NK-92 (cell line): ENCODE measurements around the gene BRPF1.
"Not testable (repeated sequence)": the region's sequence is repeated elsewhere in the genome, so short reads cannot be mapped to it uniquely, and the experiment has no call there.

Source experiments
- DNase-seq: peaks from one replicate; lab custom pipeline; 2025; ENCODE audit not compliant: unreplicated experiment; lab: John Stamatoyannopoulos, UW

The BRPF1 gene

DNA sequence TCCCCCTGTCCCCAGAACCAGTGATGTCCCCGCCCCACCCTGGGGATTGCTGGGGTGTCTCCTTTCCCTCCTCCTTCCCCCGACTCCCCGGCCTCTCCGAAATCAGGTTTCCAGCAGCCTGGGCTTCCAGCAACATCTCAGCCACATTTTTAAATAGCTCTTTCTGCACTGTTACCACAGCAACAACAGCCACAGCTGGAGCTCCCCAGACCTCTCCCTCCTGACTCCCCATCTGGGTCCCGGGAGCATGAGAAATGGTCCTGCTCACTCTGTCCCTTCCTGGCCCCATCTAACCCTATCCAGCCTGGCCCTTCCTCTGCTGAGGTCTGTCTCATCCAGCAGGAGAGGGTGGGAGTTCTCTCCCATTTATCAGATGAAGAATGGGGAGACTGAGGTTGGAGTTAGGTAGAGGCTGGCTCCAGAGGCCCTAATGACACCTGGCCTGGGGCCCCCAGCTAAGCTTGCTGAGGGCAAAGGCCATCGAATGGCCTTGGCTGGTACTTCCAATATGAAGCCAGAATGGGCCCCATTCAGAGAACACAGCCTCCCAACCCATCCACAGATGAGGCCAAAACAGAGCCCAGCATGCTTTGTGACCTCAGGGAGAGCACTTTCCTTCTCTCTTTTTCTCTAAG is 36.7 kb downstream of the BRPF1 start:
- no peak for DNase-seq

- DNase-seq: no peak
These were observed 37.5 kb downstream of the BRPF1 start for GRCh38 chr3:9769012-9769411.

GRCh38 chr3:9769426-9770275 is 38.1 kb downstream of the BRPF1 start, which contains the start of gene CAMK1:
TSS of gene CAMK1 (minus strand) at chr3:9769947. CDS start at chr3:9767749, 2,198 bp downstream.
- DNase-seq: no peak

- no peak for DNase-seq
These were observed 38.8 kb downstream of the BRPF1 start for GRCh38 chr3:9770276-9770812.

DNA sequence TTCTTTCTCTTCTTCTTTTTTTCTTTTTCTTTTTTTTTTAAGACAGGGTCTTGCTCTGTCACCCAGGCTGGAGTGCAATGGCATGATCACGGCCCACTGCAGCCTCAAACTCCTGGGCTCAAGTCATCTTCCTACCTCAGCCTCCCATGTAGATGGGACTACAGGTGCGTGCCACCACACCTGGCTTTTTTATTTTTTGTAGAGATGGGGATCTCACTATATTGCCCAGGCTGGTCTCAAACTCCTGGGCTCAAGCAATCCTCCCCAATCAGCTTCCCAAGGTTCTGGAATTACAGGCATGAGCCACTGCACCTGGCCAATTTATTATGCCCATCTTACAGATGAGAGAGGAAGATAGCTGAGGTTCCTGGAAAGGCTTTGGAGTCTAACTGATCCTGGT is 39.5 kb downstream of the BRPF1 start:
- not testable (repeated sequence) for DNase-seq

DNA sequence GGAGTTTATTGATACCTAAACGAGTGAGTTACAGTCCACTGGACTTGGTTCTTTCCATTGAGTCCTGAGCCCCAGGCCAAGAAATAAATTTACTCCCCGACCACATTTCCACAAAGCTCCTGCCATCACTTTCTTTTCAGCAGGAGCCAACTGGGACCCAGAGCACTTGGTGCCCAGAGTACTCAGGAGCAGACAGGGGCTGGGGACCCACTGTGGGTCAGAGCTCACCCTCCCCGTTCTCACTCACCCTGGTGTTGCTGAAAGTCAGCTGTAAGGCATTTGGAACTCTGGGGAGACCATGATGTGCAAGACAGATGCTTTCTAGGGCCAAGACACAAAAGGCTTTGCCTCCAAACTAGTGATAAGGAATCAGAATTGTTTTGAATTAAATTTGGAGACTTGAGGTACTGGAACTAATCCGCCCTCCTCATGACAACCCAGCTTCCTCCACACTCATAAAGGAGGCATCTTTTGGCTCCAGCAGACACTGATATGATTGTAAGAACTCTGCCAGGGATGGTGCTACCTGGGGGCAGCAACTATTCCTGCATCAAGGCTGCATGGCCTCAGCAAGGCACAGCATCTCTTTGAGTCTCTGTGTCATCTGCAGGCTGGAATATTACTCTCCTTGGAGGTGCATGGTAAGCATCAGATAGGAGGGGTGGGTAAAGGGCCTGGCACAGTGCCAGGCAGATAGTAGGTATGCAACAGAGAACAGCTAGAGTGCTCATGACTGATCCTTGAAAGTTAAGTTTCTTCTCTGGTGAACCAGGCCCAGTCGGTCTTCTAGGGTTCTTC is 45.6 kb downstream of the BRPF1 start:
- DNase-seq: no peak

- DNase-seq: no peak
These were observed 46.1 kb downstream of the BRPF1 start for GRCh38 chr3:9777694-9778021.

GRCh38 chr3:9778143-9779074 is 46.9 kb downstream of the BRPF1 start:
- no peak for DNase-seq

DNA sequence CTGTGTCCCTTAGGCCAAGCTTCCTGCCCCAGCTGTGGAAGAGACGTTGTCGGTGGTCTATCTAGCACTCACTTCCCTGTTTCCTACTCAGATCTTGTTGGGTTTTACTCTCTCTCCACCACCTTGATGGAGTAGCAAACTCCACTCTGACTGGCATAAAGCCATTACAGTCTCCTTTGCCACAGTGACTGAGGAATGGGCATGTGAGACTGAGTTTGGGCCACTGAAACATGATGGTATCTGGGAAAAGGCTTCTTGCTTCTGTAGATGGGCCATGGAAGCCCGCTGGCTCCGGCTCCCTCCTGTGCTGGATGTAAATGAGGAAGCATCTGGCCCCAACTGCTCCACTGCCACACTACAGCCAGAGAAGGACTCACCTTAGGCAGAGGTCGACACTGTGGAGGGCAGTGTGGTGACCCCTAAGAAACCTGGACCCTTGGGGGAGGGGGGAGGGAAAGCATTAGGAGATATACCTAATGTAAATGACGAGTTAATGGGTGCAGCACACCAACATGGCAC is 47.6 kb downstream of the BRPF1 start:
- no peak for DNase-seq

DNA sequence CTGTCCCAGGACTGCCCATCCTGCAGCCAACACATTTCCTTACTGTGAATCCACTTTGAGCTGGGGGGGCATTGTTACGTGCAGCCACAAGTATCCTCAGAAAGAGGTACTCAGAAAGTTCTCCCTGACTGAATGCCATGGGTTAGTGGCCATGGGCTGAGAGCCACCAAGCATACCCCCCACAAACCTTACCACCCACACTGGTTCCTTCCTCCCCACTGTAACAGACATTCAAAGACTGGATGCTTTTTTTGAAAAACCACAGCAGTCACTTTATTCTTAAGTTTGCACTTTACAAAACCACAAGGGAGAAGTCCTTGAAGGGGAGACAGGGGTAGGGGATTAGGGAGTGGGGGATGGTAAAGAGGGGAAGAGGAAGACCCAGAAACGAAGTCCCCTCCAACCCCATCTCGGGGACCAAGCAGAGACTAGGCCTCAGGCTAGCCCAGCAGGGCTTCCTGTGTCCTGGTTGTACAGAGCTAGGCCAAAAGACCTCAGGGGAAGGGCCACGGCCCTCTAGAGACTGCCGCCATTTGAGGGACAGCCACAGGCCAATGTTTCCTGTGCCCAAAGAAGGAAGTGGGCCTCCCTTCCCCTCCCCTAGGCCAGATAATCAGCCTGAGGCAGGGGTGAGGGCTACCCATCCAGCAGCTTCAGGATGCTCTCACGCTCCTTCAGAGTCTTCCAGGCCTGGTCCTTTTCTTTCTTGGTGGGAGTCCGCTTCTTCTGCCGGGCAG is 48.4 kb downstream of the BRPF1 start:
- no peak for DNase-seq

GRCh38 chr3:9780458-9780812 is 48.9 kb downstream of the BRPF1 start:
- no peak for DNase-seq

DNA sequence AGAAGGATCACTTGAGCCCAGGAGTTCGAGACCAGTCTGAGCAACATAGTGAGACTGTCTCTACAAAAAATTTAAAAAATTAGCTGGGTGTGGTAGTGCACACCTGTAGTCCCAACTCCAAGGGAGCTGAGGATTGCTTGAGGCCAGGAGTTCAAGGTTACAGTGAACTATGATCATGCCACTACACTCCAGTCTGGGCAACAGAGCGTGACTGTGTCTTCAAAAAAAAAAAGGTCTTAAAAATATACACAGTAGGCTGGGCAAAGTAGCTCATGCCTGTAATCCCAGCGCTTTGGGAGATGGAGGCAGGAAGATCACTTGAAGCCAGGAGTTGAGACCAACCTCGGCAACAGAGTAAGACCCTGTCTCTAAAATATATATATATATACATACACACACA is 49.4 kb downstream of the BRPF1 start:
- no peak for DNase-seq

DNA sequence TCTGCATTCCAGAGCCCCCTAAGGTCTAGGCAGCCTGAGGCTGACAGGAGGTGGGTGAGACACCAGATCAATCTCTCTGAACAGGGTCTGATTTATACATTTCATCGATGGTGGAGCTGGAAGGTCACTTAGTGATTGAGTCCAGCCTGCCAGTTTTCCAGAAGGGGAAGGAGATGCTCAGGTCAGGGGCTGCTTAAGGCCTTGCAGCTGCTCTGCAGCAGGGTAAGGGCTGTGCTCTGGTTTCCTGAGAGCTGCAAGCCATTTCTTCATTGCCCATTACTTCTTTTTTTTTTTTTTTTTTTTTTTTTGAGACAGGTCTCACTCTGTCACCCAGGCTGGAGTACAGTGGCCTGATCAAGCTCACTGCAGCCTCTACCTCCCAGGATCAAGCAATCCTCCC is 50.0 kb downstream of the BRPF1 start:
- no peak for DNase-seq

DNA sequence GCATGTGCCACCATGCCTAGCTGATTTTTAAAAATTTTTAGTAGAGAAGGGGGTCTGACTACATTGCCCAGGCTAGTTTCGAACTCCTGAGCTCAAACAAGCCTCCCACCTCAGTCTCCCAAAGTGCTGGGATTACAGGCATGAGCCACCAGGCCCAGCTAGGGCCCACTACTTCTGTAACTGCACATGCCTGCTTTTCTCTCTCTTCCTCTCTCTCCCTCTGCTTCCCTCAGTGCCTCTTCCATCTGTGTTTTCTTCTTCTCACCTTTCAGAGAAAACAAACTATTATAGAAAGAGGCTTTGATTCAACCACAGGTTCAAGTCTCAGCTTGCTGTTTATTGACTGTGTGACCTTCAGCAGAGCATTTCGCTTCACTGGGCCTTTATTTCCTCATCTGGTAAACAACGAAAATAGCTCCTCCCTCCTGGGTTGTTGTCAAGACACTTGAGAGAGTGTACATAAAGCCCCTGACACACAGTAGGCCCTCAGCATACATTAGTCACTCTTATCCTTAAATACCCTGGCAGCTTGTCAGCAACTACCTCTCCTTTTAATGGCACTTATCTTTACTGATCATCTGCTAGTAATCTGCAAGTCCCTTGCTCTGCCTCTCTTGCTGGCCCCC is 50.6 kb downstream of the BRPF1 start:
- DNase-seq: no peak

DNA sequence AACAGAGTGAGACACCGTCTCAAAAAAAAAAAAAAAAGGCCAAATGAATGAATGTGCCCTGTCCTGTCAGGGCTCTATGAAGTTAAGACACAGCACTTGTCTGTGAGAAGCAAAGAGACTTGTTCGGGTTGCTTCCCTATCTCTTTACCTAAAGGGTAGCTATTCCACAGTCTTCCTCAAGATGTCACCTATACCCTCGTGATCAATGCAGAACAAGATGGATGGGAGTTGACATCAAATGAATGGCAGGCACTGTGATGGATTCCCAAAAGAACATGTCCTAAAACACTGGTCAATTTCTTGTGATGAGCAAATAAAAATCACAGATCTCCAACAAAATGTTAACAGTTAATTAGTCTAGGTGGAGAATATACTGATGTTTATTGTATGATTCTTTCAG is 51.2 kb downstream of the BRPF1 start:
- no peak for DNase-seq

DNA sequence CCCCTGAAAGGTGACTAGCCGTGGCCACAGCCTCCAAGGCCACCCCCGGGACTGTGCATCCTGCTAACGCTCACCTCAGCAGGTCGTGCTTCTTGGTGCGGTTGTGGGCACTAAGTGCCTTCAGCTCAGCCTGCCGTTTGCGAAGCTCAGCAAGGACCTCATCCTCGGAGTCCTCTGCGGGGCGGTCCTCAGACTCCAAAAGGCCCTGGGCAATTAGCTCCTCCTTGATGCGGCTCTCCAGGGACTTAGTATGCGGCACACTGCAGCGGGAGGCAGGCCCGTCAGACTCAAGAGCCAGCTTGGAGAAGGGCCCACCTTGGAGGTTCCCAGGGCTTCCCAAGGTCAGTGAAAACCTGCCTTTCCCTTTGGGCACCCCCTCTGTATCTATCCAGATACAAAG is 52.4 kb downstream of the BRPF1 start:
- no peak for DNase-seq

DNA sequence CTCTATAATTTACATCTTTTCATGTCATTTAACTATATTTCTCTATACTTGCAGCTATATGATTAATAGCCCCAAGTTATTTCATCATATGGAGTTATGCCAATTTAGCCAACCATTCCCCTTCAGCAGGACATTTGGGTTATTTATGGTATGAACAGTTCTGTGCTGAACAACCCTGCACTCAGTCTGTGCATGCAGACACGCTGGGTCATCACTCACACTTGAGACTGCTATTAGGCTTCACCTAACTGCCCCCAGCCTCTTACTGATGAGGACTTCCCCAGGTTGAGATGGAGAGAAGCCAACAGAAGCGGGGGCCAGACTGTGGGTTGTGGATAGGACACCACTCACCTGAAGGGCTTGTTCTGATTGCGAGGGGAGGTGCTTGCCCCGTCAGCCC is 53.4 kb downstream of the BRPF1 start:
- DNase-seq: no peak

DNA sequence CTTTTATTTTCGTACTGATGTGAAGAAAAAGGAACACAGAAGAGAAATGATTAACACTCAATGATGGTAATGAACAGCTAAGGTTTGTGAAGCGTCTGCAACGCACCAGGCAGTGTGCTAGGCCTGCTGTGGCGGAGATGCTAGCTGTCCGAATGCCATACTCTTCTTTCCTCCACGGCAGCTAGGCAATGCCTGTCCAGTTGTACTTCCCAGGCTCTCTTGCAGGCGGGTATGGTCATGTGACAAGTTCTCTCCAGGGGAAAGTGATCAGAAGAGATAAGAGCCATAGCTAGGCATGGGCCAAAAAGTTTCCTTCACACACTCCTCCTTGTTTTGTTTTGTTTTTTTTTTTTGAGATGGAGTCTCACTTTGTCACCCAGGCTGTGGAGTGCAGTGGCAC is 54.1 kb downstream of the BRPF1 start:
- no peak for DNase-seq

GRCh38 chr3:9786209-9786739 is 54.7 kb downstream of the BRPF1 start:
- no peak for DNase-seq
